SK-N-SH treated with all-trans-retinoic acid at 6 μM for 48 hours (cell line): ENCODE measurements around the gene TPPP.

Experiments used
- PPARA ChIP-seq: fragments of 250-450 bp; sonication (Bioruptor Pico); IDR thresholded peaks from 2 replicates; pipeline ENCODE4 v1.5.0; 2020; ENCODE audit warnings: mild to moderate bottlenecking, borderline replicate concordance
- TOX ChIP-seq: fragments of 250-450 bp; sonication (Bioruptor Pico); IDR thresholded peaks from 2 replicates; pipeline ENCODE4 v1.8.0; 2021; ENCODE audit warnings: mild to moderate bottlenecking, moderate library complexity, borderline replicate concordance
- ZFP3 ChIP-seq: fragments of 250-450 bp; sonication (Bioruptor Pico); IDR thresholded peaks from 2 replicates; pipeline ENCODE4 v1.5.0; 2020; ENCODE audit warnings: mild to moderate bottlenecking, moderate library complexity
- ZFP30 ChIP-seq: fragments of 450-650 bp; formaldehyde crosslinking; IDR thresholded peaks from 2 replicates; pipeline ENCODE4 v1.5.0; 2022; ENCODE audit warnings: mild to moderate bottlenecking, moderate library complexity
- ZNF70 ChIP-seq: fragments of 450-650 bp; formaldehyde crosslinking; IDR thresholded peaks from 2 replicates; pipeline ENCODE4 v1.5.0; 2020; ENCODE audit warnings: mild to moderate bottlenecking, moderate library complexity

- TF ChIP-seq PPARA (CRISPR knock-in tag) (no peak), ZFP30 (CRISPR knock-in tag) (no peak), TOX (no peak), ZNF70 (CRISPR knock-in tag) (no peak), ZFP3 (no peak)
These were observed 50.7 kb downstream of the TPPP start for GRCh38 chr5:642481-642880.
